Measurements from ENCODE around the gene PAPOLG. TPM values are rescaled to one million over a fixed set of nuclear protein-coding genes. Genes with fewer than 3 reads are reported as not detected.

The PAPOLG gene
- total and polyA plus RNA-seq, 2 of the 13 experiments (the other 11 are each of a cell fraction or from before 2014, with no cell fraction given) = 10.1 to 10.4 TPM

DNA sequence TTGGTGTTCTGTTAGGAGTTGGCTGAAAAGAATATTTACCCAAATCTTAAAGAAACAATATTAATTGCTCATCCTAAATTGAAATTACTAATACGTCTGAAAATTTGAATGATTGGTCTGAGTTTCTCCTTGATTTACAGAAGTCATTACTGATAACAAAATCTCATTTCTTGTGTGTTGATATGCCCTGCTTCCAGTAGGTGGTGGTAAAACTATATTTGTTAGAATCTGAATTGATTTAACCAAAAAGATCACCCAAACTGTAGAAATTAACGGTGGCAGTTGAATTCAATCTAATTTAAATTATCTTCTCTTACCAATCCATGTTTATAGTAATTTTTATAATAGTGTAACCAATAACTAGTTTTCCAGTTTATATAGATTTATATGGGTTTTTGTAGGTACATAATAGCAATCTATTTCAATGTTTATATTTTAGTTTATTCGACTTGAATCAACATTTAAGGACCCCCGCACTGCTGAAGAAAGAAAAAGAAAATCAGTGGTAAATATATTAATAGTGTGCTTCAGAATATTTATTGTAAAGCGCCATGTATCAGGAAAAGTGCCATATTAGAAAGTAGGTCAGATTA is 38.3 kb downstream of the PAPOLG start (continued):
- TF ChIP-seq SMC3 (IDR thresholded peaks at IDR 0.05; ENCODE audit: low read length) = peak; percentile 47

DNA sequence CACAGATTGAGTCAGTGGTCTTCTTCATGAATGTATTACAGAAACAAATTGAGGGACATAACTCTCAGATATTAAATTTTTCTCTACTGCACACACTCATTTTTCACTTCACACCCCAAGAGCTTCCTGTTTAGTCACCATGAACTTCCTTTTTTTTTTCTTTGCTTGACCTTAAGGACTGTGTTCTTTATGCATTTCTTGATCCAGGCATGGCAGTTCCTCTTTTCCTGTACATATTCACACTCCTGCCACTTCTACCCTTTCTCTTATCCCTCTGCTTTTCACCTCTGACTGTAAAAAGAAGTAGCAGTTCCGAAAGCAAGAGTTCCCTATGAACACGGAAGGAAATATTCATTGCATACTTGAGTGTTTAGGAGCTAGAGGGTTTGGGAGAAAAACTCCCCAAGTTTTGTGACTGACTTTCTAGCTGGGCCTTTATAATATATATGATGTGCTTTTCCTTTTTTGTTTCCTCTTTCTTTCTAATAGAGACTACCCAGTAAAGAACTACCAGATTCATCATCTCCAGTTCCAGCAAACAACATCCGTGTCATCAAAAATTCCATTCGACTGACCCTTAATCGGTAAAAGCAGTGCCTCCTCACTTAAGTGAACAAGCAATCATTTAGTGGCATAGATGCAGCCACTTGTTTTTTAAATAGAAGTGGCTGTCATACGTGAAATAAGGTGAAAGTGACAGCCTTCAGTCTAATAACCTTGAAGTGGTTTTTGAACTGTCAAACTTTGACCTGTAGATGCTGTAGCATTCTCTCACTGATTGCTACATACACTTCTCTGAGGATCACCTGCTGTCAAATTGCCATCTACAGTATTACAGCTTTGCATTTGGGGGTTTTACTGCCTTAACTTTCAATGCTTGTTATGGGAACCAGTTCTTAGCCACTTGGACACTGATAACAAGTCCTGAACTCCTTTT is 40.8 kb downstream of the PAPOLG start:
- H3K27me3 ChIP-seq (ENCODE audit: control insufficient read depth in 1 of 2, insufficient read depth in 2 of 2, low read length in 2 of 2) = no peaks in the 10 kb centered on the region
- ChIA-PET POLR2A (interaction anchor here (0.6 kb wide), 1 partner anchor 41 kb away, joined by 4 read pairs; the partner anchor contains the start of gene PAPOLG), CTCF (ENCODE audit: low intra/inter-chr PET ratio, low total read pairs) (no interaction called here)
- intact Hi-C loops (cut with micrococcal nuclease; ENCODE audit: unreplicated experiment) (no loop called here), in situ Hi-C loops (cut with HindIII; ENCODE audit: extremely low pct_ligation_motif_present, low pct_unique_long_range_greater_than_20kb) (no loop called here)
- no peak for DNase-seq (ENCODE audit: low spot score)
- FAIRE-seq = no peak
- no peak for ATAC-seq
- H3K4me1 ChIP-seq (ENCODE audit: insufficient read depth, low read length) = no peaks in the 10 kb centered on the region
- 92% methylated on average over 6 of the region's 6 CpGs for WGBS (ENCODE audit: low lambda C conversion rate)
- TF ChIP-seq CBX1 (IDR thresholded peaks at IDR 0.05; ENCODE audit: low read depth) (no peak), RBAK (CRISPR knock-in tag; IDR thresholded peaks at IDR 0.05) (no peak), MAFK (conservative IDR thresholded peaks at IDR 0.05 in 1 of 2, IDR thresholded peaks at IDR 0.05 in 1 of 2; ENCODE audit: low read length in 2 of 2) (peak; percentile 10 to 35; a peak in 1 of 4 replicates), ZNF382 (CRISPR knock-in tag; IDR thresholded peaks at IDR 0.05; ENCODE audit: borderline replicate concordance) (no peak), ZNF24 (IDR thresholded peaks at IDR 0.05) (no peak), ZFP36 (IDR thresholded peaks at IDR 0.05; ENCODE audit: borderline replicate concordance, low read depth, low read length, partially characterized antibody) (no peak), ZNF33B (CRISPR knock-in tag; IDR thresholded peaks at IDR 0.05) (no peak)
- TF ChIP-seq, protein P1, sequence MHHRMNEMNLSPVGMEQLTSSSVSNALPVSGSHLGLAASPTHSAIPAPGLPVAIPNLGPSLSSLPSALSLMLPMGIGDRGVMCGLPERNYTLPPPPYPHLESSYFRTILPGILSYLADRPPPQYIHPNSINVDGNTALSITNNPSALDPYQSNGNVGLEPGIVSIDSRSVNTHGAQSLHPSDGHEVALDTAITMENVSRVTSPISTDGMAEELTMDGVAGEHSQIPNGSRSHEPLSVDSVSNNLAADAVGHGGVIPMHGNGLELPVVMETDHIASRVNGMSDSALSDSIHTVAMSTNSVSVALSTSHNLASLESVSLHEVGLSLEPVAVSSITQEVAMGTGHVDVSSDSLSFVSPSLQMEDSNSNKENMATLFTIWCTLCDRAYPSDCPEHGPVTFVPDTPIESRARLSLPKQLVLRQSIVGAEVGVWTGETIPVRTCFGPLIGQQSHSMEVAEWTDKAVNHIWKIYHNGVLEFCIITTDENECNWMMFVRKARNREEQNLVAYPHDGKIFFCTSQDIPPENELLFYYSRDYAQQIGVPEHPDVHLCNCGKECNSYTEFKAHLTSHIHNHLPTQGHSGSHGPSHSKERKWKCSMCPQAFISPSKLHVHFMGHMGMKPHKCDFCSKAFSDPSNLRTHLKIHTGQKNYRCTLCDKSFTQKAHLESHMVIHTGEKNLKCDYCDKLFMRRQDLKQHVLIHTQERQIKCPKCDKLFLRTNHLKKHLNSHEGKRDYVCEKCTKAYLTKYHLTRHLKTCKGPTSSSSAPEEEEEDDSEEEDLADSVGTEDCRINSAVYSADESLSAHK (CRISPR knock-in tag; IDR thresholded peaks at IDR 0.05; ENCODE audit: borderline replicate concordance) = no peak
- TF ChIP-seq, protein P2, sequence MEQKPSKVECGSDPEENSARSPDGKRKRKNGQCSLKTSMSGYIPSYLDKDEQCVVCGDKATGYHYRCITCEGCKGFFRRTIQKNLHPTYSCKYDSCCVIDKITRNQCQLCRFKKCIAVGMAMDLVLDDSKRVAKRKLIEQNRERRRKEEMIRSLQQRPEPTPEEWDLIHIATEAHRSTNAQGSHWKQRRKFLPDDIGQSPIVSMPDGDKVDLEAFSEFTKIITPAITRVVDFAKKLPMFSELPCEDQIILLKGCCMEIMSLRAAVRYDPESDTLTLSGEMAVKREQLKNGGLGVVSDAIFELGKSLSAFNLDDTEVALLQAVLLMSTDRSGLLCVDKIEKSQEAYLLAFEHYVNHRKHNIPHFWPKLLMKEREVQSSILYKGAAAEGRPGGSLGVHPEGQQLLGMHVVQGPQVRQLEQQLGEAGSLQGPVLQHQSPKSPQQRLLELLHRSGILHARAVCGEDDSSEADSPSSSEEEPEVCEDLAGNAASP (CRISPR knock-in tag; IDR thresholded peaks at IDR 0.05; ENCODE audit: borderline replicate concordance) = no peak
- H3K4me3 ChIP-seq (replicated peaks in 1 of 3; ENCODE audit: insufficient read depth in 1 of 3, low read depth in 2 of 3, low read length in 3 of 3) = no peak overlapping the region
- H3K36me3 ChIP-seq (replicated peaks in 1 of 2; ENCODE audit: control insufficient read depth in 1 of 2, insufficient read depth in 2 of 2, low read length in 2 of 2) = peaks cover 5 to 42% of the 10 kb centered on the region in 2 experiments; a peak in 4 of 5 replicates
- BruUV-seq (replicated peaks) = no TSS peak
- no peak overlapping the region for H2AFZ ChIP-seq (ENCODE audit: low read length)
- no peak overlapping the region for H3K9ac ChIP-seq (ENCODE audit: insufficient read depth, low read depth, low read length)
- H4K20me1 ChIP-seq (ENCODE audit: insufficient read depth, low read length) = no peaks in the 10 kb centered on the region
- no peaks in the 10 kb centered on the region for H3K79me2 ChIP-seq (ENCODE audit: insufficient read depth, low read length)
- no peaks in the 10 kb centered on the region for H3K9me3 ChIP-seq (ENCODE audit: low read length)
- no peak overlapping the region for H3K27ac ChIP-seq (ENCODE audit: extremely low read length, insufficient read depth, low read length)
- H3K4me2 ChIP-seq (ENCODE audit: low read depth, low read length) = no peak overlapping the region

Data from HepG2 (cell line).